Neuron (in vitro differentiated cells): Measurements from ENCODE around the gene VTA1.
"Not testable (repeated sequence)": the region's sequence is repeated elsewhere in the genome, so short reads cannot be mapped to it uniquely, and the experiment has no call there.

Experiments used
- H2AFZ ChIP-seq: one replicate; pipeline ENCODE4 v1.6.1; 2013; ENCODE audit warnings: low read depth, mild to moderate bottlenecking, inconsistent platforms, low read length, moderate library complexity
- H3K27me3 ChIP-seq: one replicate; pipeline ENCODE4 v1.6.1; 2013; ENCODE audit warnings: low read length; ENCODE audit not compliant: insufficient read depth
- H3K36me3 ChIP-seq: one replicate; pipeline ENCODE4 v1.6.1; 2013; ENCODE audit warnings: low read length; ENCODE audit not compliant: insufficient read depth
- H3K4me1 ChIP-seq: one replicate; pipeline ENCODE4 v1.6.1; 2013; ENCODE audit warnings: low read length; ENCODE audit not compliant: insufficient read depth
- H3K4me3 ChIP-seq: 2 replicates; pipeline ENCODE4 v1.5.1; 2013; ENCODE audit warnings: mild to moderate bottlenecking, low read length, moderate library complexity
- H3K9me3 ChIP-seq: one replicate; pipeline ENCODE4 v1.6.1; 2013; ENCODE audit warnings: low read length

Gene VTA1, protein sequence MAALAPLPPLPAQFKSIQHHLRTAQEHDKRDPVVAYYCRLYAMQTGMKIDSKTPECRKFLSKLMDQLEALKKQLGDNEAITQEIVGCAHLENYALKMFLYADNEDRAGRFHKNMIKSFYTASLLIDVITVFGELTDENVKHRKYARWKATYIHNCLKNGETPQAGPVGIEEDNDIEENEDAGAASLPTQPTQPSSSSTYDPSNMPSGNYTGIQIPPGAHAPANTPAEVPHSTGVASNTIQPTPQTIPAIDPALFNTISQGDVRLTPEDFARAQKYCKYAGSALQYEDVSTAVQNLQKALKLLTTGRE

DNA sequence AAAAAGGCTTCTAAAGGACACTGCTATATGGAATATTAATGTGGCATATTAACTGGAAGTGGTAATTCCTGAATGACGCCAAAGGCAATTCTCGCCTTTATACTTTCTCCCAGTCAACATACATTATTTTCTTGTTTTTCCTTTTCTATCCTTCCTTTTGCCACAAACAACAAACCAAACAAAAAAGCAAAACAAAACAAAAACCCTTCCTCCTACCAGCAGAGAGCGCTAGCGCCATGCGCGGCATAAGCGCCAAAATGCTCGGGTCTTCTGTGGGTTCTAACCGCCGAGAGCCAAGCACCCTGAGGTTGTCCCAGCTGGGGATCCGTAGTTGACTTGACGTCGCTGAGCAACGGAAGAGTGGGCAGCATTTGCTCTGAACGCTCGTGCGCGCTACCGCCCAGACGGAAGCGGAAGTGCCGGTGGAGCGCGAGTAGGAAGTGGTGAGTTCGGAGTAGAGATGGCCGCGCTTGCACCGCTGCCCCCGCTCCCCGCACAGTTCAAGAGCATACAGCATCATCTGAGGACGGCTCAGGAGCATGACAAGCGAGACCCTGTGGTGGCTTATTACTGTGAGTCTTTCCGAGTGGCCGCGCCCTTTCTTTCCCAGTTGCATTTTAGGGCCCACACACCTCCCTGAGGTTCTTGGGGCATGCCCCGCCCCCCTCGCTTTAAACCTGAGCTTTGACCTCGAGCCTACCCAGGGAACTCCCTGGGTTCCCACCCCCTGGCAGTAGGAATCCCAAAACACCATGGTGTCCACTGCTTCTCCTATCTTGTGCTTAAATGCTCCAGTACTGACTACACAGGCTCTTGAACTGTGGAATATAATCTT lies at the start of gene VTA1, which contains the start of gene NMBR:
TSS of gene VTA1 (plus strand) at position 436 of the 835 bp plus-strand sequence. CDS start at position 461, 25 bp downstream.
TSS of gene NMBR (minus strand) at position 295 of the 835 bp plus-strand sequence. CDS start 58,464 bp downstream, outside the sequence.
- Histone ChIP-seq H3K4me1 (peaks cover 17% of the 10 kb centered on the region), H3K4me3 (peak within 1 kb of the TSS; percentile 89), H2AFZ (peak within 1 kb of the TSS; percentile 86), H3K27me3 (no peaks in the 10 kb centered on the region), H3K36me3 (peaks cover 10% of the 10 kb centered on the region), H3K9me3 (no peaks in the 10 kb centered on the region)

DNA sequence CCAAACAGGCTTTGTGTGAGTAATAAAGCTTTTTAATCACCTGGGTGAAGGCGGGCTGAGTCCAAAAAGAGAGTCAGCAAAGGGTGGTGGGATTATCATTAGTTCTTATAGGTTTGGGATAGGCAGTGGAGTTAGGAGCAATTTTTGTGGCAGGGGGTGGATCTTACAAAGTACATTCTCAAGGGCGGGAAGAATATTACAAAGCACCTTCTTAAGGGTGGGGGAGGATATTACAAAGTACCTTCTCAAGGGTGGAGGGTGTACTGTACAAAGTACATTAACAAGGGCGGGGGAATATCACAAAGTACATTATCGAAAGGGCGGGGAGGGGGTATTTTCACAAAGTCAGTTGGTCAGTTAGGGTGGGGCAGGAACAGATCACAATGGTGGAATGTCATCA lies 42.2 kb upstream of the VTA1 start:
- not testable (repeated sequence) for H3K9me3 ChIP-seq, H3K27me3 ChIP-seq, H3K36me3 ChIP-seq, H3K4me3 ChIP-seq, H2AFZ ChIP-seq, H3K4me1 ChIP-seq

DNA sequence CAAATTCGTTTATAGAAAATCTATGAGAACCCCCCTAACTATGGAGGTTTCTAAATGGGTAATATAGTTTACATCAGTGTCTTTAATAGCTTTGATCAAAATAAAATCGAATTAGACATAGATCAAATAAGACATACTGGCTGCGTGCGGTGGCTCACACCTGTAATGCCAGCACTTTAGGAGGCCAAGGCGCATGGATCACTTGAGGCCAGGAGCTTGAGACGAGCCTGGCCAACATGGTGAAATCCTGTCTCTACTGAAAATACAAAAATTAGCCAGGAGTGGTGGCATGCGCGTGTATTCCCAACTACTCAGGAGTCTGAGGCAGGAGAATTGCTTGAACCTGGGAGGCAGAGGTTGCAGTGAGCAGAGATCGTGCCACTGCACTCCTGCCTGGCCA lies 36.2 kb upstream of the VTA1 start:
- not testable (repeated sequence) for H3K9me3 ChIP-seq, H3K4me3 ChIP-seq, H3K36me3 ChIP-seq, H3K4me1 ChIP-seq, H3K27me3 ChIP-seq, H2AFZ ChIP-seq

DNA sequence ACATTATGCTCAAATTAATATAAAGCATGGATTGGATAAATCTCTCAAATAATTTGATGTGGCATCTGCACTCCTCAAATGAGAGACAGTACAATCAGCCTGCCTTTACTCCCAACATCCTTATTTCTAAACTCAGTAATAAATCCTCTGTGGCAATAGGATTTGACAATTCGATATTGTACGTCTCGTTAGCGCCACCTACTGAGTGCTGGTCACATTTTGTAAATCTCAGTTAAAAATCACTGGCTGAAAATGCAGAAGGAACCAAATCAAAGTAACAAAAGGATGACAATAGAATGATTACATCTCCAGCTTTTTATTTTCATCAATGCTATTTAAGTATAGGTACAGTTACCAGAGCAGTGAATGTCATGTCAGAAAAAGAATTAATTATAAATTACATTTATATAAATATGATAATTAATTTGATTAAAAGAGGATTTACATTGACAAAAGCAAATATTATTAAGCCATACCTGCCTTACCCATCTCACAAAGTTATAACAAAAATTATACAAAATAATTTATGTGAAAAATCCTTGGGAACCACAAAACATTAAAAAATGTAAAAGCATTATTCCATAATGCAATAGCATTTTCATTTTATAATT lies 34.5 kb upstream of the VTA1 start:
- Histone ChIP-seq H3K9me3 (no peaks in the 10 kb centered on the region), H3K4me3 (no peak overlapping the region), H3K4me1 (no peaks in the 10 kb centered on the region), H2AFZ (no peak overlapping the region), H3K36me3 (no peaks in the 10 kb centered on the region), H3K27me3 (no peaks in the 10 kb centered on the region)

DNA sequence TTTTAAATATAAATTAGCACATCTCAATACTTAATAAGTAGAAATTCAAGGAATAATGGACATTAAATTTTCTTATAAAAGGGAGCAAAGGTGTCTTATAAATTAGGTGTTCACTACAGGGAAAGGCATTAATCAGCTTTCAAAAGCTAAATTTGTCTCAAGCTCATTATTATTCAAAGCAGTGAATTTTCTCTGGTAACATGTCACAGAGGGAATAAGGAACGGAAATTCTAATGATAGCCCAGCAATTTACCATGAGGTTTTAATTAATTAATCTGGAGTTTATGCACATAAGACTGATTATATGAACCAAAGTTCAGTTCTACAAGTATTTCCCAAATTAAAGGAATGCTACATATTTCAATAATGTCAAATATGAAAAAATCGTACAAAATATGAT lies 29.7 kb upstream of the VTA1 start:
- H3K27me3 ChIP-seq = no peaks in the 10 kb centered on the region
- H3K36me3 ChIP-seq = no peaks in the 10 kb centered on the region
- no peaks in the 10 kb centered on the region for H3K9me3 ChIP-seq
- no peak overlapping the region for H2AFZ ChIP-seq
- no peak overlapping the region for H3K4me3 ChIP-seq
- no peaks in the 10 kb centered on the region for H3K4me1 ChIP-seq

DNA sequence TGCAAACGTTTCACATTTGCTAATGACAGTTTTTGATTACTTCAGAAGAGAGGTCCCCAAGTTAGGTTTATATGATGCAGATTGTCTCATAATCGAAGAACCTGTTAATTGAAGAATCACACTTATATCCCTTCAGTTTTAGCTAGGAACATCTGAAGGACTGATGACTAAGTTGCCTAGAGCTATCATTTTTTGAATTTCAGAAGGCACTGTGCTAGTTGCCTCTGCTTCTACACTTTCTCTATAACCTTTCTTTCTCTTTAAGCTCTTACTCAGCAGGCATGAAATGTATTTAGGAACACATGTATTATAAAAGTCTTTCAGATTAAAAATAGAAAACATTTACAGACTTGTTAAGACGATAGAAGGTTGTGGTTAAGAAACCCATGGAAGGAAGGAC lies 28.7 kb upstream of the VTA1 start:
- H3K4me3 ChIP-seq = no peak overlapping the region
- H3K36me3 ChIP-seq = no peaks in the 10 kb centered on the region
- no peaks in the 10 kb centered on the region for H3K27me3 ChIP-seq
- no peak overlapping the region for H2AFZ ChIP-seq
- H3K4me1 ChIP-seq = no peaks in the 10 kb centered on the region
- H3K9me3 ChIP-seq = no peaks in the 10 kb centered on the region

DNA sequence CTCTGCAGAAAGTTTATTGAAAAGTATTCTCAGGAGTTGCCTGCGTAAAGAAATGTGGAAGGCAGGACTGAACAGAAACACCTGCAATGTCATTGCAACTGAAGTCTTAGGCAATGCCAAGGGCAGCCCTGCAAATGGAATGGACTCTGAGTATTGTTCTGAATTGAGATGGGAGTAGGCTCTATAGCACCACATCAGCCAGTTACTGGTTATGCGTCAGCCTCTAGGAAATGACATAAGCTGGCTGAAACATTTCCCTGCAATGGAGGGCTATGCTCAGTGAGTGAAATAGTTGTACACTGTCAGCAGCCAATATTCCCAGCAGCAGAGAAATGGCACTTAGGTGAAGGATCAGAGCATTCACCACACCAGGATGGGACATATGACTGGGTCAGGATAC lies 28.1 kb upstream of the VTA1 start:
- no peak overlapping the region for H3K4me3 ChIP-seq
- H3K4me1 ChIP-seq = no peaks in the 10 kb centered on the region
- no peaks in the 10 kb centered on the region for H3K36me3 ChIP-seq
- no peaks in the 10 kb centered on the region for H3K27me3 ChIP-seq
- no peak overlapping the region for H2AFZ ChIP-seq
- H3K9me3 ChIP-seq = no peaks in the 10 kb centered on the region

DNA sequence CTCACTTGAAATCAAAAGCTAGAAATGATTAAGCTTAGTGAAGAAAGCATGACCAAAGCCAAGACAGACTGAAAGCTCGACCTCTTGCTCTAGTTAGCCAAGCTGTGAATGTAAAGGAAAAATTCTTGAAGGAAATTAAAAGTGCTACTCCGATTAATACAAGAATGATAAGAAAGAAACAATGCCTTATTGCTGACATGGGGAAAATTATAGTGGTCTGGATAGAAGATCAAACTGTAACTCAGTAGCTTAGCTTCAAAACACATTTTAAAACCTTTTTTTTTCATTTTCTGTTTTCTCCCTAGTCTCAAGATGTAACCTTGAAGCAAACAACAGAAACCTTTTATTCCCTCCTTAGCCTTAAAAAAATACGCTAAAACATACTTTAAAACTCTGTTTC lies 25.7 kb upstream of the VTA1 start:
- Histone ChIP-seq H3K27me3 (no peaks in the 10 kb centered on the region), H3K36me3 (no peaks in the 10 kb centered on the region), H3K4me3 (no peak overlapping the region), H3K4me1 (no peaks in the 10 kb centered on the region), H3K9me3 (no peaks in the 10 kb centered on the region), H2AFZ (no peak overlapping the region)

DNA sequence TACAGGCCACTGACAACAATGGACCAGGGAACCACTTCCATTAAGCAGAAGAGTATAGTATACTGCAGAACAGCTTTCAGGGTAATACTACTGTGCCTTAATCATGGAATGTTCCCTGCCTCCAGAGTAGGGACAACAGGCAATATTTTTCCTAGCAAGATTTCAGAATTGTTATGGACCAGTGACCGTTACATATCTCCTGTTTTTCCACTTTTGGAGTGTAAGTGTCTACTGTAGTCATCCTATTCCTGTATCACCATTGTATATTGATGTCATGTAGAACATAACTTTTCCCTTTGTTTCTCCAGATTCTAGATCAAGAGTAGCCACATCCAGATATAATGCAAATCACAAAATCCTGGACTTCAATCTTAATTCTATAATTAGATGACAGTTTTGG lies 16.2 kb upstream of the VTA1 start:
- Histone ChIP-seq H3K9me3 (no peaks in the 10 kb centered on the region), H2AFZ (no peak overlapping the region), H3K36me3 (no peaks in the 10 kb centered on the region), H3K4me1 (no peaks in the 10 kb centered on the region), H3K4me3 (no peak overlapping the region), H3K27me3 (no peaks in the 10 kb centered on the region)

DNA sequence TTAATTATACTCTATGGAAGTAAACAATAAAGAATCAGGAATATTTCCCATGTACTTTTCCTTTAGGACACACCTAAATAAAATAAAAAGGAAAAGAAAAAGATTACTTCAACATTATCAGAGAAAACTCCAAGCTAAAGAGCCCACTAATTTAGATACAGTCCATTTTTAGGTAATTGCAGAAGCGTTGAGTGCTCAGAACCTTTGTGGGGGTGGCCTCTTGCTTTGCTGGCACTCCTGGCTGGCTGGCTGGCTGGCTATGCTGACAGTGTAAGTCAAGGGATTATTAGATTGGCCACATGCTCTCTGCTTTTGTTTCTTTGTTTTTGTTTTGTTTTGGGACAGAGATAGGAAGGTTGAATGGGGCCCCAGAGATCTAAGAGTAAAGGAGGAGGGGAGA lies 14.4 kb upstream of the VTA1 start, which contains the start of gene GJE1:
TSS of gene GJE1 (plus strand) at position 301 of the 400 bp plus-strand sequence. CDS start 234 bp downstream, outside the sequence.
- Histone ChIP-seq H3K4me1 (no peaks in the 10 kb centered on the region), H2AFZ (no peak within 1 kb of the TSS), H3K9me3 (no peaks in the 10 kb centered on the region), H3K36me3 (no peaks in the 10 kb centered on the region), H3K4me3 (no peak within 1 kb of the TSS), H3K27me3 (no peaks in the 10 kb centered on the region)

DNA sequence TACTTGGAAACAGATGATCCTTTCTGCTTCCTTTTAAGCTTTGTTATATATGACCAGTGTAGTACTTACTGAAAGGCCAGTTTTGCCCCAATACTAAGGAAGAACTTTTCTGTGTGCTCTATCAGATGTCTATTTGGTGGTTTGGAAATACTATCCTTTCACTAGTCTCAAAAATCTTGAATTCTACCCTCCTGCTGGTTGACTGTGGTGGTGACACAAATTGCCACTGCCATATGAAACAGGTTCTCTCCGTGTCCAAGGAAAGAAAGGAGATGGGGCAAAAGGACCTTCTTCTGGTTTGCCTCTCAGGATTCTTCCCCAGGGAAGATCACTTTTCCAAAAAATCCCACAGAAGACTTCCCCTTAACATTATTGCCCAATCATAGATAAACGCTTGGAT lies 8.2 kb upstream of the VTA1 start:
- Histone ChIP-seq H3K27me3 (no peaks in the 10 kb centered on the region), H3K4me3 (no peak overlapping the region), H3K4me1 (no peaks in the 10 kb centered on the region), H3K9me3 (no peaks in the 10 kb centered on the region), H3K36me3 (no peaks in the 10 kb centered on the region), H2AFZ (no peak overlapping the region)

DNA sequence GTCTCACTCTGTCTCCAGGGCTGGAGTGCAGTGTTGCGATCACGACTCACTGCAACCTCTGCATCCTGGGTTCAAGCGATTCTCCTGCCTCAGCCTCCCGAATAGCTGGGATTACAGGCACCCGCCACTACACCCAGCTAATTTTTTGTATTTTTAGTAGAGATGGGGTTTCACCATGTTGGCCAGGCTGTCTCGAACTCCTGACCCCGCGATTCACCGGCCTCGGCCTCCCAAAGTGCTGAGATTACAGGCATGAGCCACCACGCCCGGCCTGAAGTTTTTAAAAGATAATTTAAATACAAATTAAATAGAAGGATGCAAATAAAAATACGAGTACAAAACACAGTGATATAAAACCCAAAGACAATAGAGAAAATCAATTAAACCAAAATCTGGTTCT lies 5.5 kb upstream of the VTA1 start:
- H3K4me1 ChIP-seq, H3K27me3 ChIP-seq, H3K9me3 ChIP-seq, H3K36me3 ChIP-seq, H3K4me3 ChIP-seq, H2AFZ ChIP-seq: not testable (repeated sequence)

DNA sequence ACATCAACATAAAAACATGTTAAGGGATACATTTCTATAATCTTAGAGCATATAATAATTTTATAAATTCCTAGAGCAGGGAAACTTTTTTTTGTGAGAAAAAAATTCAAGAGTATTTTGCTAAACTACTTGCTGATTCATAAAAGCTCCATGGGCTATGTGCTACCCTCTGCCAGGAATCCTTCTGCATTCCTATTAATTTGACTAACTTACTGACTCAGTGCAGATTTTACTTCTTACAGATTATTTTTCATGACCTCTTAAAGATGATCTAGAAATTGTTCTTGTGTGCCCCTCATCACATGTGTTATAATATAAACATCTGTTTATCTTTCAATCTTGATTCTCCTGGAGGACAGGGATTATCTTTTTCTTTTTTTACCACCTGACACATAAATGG lies 5.7 kb downstream of the VTA1 start:
- H3K36me3 ChIP-seq = peaks cover 10% of the 10 kb centered on the region
- no peaks in the 10 kb centered on the region for H3K27me3 ChIP-seq
- H3K4me3 ChIP-seq = no peak overlapping the region
- H3K9me3 ChIP-seq = no peaks in the 10 kb centered on the region
- peaks cover 14% of the 10 kb centered on the region for H3K4me1 ChIP-seq
- no peak overlapping the region for H2AFZ ChIP-seq
